Limb (tissue), 2 donors: Measurements from ENCODE around the gene CST3.
"Not testable (repeated sequence)": the region's sequence is repeated elsewhere in the genome, so short reads cannot be mapped to it uniquely, and the experiment has no call there.

Source experiments
- DNase-seq, 2 donors: peaks; one replicate each; pipeline ENCODE4 v3.0.0-alpha.2; 2016; ENCODE audit errors: extremely low spot score in 2 of 2

The CST3 gene

DNA sequence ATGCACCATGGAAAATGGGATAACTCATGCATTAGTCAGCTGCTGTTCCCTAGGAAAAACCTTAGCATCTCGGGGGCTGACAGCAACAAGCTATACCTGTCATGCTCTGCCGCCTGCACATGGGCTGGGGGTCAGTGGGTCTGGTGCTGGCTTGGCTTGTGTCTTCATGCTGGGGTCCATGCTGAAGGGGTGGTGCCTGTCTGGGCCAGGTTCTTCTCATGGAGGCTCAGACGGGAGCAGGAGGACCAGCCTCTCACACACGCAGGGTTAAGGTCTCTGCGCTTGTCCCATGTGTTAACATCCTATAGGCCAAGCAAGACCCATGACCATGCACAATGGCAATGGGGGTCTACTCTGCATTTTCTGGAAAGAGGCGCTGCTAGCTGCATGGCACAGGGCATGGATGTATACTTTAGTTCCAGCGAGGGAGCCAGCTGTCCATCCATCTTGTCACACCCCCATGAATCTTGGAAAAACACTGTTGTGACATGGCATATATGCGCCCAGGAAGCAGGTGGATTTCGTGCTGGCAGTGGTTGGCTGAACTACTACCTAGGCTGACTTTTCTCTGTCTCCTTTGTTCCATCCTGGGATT, 24.6 kb upstream of the CST3 start:
- no peak for DNase-seq

DNA sequence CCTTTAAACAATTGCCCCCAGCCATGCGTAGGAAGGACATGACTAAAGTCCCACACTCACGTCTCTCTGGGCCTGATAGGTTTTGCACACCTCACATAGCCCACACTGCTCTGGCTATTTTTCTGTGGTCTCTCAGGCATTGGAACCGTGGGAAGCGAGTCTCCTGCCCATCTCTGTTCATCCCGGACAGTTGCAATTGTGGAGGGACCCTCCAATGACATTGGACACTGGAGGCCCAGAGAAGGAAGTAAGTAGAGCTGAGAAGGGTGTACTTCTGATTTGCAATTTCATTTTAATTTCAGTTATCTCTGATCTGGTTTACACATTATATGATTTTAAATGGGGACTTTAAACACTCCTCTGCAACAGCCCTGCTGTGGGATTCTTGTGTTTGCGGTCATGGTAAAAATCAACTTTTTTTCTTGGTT, 23.3 kb upstream of the CST3 start:
- DNase-seq = no peak

DNA sequence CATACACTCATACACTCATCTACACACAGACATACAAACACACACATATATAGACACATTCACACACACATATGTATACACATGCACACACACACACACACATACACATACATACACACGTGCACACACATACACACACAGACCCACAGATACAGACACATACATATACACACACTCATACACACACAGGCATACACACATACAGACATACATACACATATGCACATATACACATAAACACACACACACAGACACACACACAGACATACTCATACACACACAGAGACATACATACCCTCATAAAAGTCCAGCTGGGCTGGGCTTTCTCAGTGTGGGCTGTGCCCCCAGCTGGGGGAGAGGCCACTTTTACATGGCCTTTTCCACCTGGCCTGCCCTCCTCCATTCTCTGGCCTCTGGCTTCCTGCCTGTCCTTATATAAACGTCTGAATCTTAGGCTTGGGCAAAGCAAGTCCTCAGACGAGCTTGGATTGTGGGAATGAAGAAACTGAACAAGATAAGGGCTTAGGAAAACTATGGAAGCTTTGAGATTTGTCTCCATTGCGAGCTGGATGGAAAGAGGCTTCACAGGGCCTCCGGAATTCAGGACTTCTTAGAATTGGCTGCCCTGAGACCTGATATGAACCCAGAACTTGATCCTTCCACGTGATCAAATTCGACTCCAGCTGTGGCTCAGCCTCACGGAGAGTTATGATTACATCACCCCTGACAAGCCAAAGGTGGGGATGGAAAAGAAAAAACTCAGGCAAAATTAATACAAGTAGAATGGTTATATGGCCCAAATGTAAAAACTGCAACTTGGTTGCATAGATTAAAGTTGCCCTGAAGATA, 22.5 kb upstream of the CST3 start:
- DNase-seq = no peak

DNA sequence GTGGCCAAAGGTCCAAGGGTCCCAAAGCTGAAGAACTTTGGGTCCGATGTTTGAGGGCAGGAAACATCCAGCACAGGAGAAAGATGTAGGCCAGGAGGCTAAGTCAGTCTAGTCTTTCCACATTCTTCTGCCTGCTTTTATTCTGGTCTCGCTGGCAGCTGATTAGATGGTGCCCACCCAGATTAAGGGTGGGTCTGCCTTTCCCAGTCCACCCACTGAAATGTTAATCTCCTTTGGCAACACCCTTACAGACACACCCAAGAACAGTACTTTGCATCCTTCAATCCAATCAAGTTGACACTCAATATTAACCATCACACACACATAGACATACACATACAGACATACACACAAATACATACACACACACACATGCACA, 21.8 kb upstream of the CST3 start:
- not testable (repeated sequence) for DNase-seq

DNA sequence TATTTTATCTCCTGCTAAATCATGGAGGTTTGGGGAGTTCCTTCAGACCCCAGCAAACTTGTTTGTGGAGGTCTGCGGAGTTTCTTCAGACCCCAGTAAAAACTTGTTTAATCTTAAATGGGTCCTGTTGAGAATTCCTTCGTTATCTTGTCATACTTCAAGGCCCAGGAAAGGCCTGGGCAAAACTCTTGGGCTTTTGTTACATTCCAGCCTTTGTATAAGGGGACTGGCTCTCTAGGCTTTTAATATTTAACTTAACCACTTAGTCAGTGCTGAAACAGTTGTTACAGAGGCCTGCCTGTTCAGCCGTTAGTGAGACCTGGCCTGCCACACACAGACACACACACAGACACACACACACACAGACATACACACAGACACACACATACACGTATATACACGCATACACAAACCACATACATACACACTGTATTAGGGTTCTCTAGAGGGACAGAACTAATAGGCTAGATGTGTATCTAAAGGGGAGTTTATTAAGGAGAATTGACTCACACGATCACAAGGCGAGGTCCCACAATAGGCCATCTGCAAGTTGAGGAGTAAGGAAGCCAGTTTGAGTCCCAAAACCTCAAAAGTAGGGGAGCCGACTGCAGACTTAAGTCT, 21.3 kb upstream of the CST3 start:
- no peak for DNase-seq

DNA sequence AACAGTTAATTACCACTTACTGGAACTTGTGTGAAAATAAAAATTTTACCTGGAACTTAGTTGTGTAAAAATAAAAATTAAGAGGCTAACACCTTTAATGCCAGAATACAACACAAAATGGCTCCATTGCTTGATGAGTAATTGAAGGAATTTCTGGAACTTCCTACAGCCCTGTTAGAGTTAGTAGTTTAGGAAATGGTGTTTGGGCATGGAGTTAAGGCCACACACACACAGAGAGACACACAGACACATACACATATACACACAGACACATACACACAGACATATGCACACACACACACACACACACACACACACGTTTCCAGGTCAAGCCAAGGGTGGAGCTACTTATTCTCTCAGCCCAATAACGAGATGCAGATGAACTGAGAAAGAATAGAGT, 20.6 kb upstream of the CST3 start:
- no peak for DNase-seq

DNA sequence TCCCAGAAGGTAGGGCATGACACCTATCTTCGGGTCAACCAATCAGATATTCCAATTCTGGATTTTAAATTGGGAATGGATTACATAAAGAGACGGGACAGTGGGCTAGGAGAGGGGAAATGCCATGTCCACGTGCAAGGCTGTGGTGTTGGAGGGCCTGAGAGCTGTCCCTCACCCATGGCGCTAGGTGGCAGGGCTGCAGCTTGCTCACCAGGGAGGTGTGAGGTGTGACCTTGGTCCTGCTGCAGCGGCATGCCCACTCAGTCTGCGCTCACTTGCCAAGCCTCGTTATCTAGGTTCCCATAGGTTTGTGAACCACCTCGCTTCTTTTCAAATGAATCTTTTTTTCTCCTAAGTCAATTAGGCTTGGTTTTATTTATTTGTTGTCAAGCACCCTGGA, 19.4 kb upstream of the CST3 start:
- DNase-seq = no peak

DNA sequence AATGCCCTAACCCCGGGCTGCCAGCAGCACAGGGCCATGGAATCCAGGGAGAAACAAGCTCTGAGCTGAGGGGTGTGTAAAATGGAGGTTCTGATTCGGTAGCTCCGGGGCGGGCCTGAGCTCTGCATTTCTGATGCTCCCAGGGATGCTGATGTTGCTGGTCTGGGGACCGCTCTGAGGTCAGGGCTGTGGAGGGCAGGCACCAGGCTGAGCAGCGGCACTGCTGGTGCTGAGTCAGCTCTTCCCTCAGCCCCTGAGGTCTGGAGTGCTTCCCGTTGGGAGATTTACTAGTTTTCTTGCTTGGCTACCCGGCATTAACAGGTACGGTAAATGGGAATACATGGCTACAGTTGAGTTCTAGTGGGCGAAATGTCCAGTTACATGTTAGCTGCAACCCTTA, 18.6 kb upstream of the CST3 start:
- DNase-seq = no peak

DNA sequence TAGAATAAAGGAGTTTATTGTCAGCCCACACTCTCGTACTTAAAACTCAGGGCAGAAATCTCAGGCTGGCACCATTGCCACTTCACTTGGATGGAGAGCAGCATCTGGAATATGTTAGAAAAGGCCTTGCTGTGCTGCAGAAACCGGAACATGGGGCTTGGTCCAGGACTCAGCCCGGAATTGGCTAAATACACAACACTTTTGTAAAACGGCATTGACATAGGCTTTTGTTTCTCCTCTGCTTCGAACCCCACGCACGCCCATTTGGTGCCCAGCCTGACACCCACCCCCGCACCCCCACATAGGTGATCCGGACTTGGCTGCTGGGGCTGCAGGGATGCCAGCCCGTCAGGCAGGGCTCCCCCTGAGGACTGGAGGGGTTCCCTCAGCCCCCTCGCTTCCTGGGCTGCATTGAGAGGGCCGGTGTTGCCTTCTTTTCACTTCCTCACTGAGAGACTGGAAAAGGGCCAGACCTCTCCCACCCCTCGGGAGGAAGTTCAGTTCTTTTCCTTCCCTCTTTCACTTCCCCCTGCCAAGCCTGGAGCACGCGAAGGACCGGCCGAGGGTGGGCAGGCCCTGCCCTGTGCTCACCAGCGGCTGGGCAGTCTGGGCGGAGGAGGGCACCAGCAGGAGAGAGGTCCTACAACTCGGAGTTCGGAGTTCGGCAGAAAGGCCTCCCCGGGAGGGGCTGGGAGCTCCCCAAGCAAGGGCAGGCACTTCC, 17.9 kb upstream of the CST3 start:
- DNase-seq = no peak

DNA sequence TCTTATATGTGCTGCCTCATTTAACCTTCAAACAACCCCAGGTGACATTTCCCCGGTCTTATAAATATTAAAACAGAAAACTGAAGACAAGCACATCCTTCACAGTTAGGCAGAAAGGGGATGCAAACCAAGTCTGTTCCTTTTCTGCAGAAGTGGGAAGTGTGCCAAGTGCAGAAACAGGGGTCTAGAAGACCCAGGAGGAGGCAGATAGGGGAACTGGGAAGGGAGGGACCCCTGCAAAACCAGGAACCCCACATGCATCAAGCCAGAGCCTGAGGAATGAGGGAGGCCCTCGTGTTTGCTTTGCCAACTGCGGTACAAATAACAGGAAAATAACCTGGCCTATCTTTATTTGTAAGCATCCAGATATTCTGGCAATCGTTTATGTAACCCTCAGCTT, 17.0 kb upstream of the CST3 start:
- no peak for DNase-seq

DNA sequence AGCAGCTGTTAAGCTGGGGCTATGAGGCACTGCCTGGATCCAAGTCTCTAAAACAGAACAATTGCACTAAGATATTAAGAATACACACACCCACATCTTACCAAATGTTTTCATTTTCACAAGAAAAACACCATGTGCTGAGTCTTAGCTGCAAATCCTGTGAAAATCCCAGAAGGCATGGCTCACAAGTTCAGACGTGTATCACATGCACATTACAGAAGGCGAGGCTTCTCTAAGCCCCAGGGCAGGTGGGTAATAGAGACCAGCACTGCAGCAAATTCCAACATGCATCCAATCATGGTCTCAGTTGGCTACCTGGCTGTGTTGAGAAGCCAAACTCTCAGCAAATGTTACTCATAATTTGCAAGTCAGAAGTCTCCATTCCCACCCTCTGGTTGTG, 16.2 kb upstream of the CST3 start:
- no peak for DNase-seq

DNA sequence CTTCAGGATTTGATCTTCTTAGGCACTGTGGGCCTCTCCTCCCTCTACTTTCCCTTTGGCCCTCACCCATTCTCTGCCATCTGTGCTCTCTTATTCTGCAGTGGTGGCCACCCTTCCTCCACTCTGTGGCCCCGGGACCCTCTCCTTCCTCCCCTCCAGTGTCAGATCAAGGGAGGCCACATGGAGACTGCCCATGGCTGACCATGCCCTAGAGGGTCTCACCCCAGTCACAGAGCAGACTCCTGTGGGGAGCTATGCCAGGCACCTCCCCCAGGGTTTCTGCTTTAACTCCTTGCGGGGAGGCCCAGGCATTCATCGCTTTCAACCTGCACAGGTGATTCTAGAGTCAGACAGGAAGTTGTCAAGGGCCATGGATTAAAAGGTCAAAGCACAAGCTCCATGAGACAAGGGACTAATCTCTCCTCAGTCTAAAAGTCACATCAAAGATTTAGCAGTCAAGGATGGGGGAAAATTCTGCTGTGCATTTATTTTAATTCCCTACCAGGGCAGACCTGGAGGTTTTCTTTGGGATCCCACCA, 15.7 kb upstream of the CST3 start:
- DNase-seq = no peak

DNA sequence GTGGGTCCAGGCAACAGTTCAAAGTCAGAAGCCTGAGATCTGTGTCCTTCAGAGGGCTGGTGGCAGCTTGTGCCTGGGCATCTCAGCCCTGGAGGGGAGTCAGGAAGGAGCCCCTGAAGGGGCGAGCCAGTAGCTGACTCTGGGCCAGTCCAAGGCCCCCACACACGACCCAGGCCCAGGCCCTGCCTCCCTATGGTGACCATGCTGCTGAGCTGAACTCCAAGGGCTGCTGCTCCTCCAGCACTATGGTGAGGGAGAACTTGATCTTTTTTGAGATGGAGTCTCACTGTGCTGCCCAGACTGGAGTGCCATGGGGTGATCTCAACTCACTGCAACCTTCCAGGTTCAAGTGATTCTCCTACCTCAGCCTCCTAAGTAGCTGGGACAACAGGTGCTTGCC, 15.2 kb upstream of the CST3 start:
- no peak for DNase-seq

DNA sequence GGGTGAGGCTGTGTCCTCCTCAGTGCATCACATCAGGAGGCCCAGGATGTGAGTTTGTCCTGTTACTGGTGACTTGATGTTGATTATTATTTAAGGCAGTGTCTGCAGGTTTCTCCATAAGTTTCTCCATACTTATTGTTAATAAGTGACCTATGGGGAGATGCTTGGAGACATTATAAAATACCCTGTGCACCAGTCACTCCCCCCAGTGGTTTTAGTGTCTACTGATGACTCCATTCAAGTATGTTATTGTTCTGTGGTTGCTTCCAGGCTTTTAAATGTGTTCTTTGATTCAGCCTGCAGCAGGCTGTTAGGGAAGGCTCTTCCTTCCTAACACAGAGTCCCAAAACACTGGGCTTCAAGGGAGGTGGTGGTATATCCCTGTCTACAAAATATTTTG, 14.6 kb upstream of the CST3 start:
- no peak for DNase-seq

DNA sequence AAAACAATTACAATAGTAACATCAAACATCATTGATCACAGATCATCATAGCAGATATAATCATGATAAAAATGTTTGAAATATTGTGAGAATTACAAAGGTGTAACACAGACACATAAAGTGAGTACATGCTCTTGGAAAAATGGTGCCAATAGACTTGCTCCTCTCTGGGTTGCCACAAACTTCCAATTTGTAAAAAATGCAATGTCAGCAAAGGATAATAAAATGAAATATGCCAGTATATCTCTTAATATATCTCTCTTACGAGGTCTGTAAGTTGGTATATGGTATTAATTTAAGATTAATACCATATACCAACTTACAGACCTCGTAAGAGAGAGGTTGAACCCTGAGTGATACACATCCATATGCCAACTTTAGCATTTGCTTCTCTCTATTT, 13.4 kb upstream of the CST3 start:
- DNase-seq = no peak

DNA sequence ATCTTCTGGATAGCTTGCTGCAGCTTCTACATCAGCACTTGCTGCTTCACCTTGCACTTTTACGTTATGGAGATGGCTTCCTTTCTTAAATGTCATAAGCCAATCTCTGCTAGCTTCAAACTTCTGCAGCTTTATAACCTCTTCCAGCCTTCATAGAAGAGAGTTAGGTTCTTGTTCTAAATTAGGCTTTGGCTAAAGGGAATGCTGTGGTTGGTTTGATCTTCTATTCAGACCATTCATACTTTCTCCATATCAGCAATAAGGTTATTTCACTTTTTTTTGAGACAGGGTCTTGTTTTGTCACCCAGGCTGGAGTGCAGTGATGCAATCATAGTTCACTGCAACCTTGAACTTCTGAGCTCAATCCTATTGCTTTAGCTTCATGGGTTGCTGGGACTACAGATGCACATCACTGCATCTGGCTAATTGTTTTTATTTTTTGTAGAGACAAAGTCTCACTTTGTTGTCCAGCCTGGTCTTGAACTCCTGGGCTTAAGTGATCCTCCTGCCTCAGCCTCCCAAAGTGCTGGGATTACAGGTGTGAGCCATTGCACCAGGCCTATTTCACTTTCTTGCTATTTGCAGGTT, 12.2 kb upstream of the CST3 start:
- no peak for DNase-seq

DNA sequence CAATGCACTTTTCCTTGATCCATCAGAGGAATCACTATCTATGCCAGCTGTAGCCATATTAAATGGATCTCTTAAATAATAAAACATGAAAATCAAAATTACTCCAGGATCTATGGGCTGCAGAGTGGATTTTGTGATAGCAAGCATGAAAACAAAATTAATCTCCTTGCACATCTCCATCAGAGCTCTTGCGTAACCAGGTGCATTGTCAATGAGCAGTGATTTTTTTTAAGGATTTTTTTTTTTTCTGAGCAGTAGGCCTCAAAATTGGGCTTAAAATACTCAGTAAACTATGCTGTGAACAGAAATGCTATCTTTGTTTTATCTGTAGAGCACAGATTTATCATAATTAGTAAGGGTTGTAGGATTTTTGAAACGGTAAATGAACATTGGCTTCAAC, 11.5 kb upstream of the CST3 start:
- DNase-seq = no peak

DNA sequence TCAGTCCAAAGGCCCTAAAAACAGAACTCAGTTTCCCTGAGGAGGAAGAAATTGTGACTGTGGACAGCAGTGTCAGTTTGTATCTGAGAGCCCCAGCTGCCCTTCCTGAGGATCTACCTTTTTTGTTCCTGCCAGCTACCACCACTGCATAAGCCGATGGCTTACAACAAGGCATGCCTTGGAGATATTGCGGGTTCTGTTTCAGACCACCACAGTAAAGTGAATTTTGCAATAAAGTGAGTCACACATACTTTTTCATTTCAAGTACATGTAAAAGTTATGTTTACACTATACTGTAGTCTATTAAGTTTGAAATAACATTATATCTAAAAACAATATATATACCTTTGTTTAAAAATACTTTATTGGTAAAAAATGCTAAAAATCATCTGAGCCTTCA, 9.6 kb upstream of the CST3 start:
- no peak for DNase-seq

DNA sequence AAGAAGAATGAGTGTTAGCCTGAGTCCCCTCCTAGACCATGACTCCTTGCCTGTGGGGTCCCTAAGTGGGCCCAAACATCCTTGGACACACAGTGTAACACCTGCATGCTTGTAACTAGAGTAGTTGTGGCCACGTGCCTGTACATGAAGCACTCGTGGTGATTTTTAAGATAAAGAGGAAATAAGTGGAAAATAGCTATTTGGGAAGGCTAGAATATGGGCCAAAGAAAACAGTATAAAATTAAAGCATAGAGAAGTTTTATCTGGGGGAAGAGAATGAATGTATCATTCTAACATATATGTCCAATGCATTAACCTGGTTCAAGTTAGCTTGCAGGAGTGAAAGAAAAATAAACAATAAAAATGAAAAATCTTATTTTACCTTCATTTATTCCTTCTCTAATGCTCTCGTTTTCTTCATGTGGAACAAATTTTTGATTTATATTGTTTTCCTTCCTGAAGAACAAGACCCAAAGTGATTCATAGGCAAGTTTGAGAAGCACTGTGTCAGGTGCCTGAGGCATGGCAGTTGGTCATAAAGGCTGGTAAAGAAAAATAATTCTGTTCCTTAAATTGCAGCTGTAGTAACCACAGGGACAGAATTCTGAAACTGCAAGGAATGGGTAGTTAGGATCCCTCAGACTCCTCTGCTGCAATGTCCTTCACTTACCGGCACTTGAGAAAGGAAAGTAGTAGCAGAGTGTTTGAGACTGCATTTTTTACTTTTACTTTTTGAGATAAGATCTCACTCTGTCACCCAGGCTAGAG, 8.5 kb upstream of the CST3 start:
- no peak for DNase-seq

DNA sequence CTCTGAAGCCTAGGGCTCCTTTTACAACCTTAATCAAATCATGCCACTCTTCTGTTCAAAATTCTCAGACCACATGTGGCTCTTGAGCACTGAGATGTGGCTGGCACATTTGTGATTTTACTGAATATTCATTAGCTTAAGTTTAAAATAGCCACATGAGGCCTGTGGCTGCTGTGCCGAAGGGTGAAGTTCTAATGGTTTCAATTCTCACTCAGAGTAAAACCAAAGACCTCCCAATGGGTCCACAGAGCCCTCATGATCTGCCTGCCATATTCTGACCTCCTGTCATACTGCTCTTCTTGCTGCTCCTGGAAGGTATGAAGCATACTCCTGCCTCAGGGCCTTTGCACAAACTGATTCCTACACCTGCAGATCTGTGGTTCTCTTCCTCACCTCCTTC, 7.8 kb upstream of the CST3 start:
- no peak for DNase-seq

DNA sequence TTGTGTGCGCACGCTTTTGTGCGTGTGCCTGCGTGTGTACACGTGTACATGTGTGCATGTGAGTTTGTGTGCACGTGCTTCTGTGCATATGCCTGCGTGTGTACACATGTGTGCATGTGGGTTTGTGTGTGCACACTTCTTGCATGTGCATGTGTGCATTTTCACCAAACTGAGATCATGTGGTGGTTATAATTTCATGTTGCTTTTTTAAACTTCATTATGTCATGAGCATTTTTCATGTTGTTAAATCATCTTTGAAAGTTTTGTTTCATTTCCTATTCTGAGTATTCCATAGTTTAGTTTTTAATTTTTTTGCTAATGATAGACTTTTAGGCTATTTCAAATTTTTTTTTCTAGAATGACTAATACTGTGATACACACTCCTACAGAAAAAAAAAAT, 6.4 kb upstream of the CST3 start:
- DNase-seq = no peak
